Measurements from ENCODE around the gene PCDHB14. TPM values are rescaled to one million over a fixed set of nuclear protein-coding genes. Genes with fewer than 3 reads are reported as not detected.
"Not testable (repeated sequence)": the region's sequence is repeated elsewhere in the genome, so short reads cannot be mapped to it uniquely, and the experiment has no call there.

PCDHB14 gene
- total RNA-seq, 1 experiment from 2014 or later: 2.4 TPM

- peak within 1 kb of the TSS; percentile 76 for H2AFZ ChIP-seq (ENCODE audit: low read length)
- WGBS (ENCODE audit: extremely low coverage, insufficient read length, low lambda C conversion rate): no CpG with 5 or more reads among the region's 10 CpGs
Observed at GRCh38 chr5:141192110-141192725, 30.9 kb upstream of the PCDHB14 start, which contains the start of gene PCDHB10. Gene PCDHB10, plus strand, starts transcription at chr5:141192353. Its CDS starts 200 bp downstream, at chr5:141192553.

GRCh38 chr5:141194332-141194731, 28.8 kb upstream of the PCDHB14 start:
- no CpG with 5 or more reads among the region's 37 CpGs for WGBS (ENCODE audit: extremely low coverage, insufficient read length, low lambda C conversion rate)
- not testable (repeated sequence) for H2BK12ac ChIP-seq (ENCODE audit: insufficient read length, low read depth, low read length); H3K4me3 Mint-ChIP-seq

More at GRCh38 chr5:141192110-141192725, 30.9 kb upstream of the PCDHB14 start, which contains the start of gene PCDHB10:
- no peak within 1 kb of the TSS for H3K27ac Mint-ChIP-seq
- Histone ChIP-seq H3K14ac (ENCODE audit: insufficient read depth, low read length) (peak within 1 kb of the TSS; percentile 86; the same call in 1 of the 2 replicates), H3K9ac (ENCODE audit: extremely low read depth, insufficient read length, low read length) (no peak within 1 kb of the TSS), H4K20me1 (ENCODE audit: control insufficient read depth, insufficient read depth, insufficient read length) (no peaks in the 10 kb centered on the region), H3K79me2 (ENCODE audit: insufficient read depth, low read length) (no peaks in the 10 kb centered on the region), H3K27me3 (ENCODE audit: insufficient read depth, low read length) (no peaks in the 10 kb centered on the region), H3T11ph (ENCODE audit: low read length) (no peak within 1 kb of the TSS), H3K56ac (ENCODE audit: insufficient read length, low read depth, low read length) (no peak within 1 kb of the TSS), H3K9me3 (ENCODE audit: control insufficient read depth, low read depth, low read length) (no peaks in the 10 kb centered on the region), H3K18ac (ENCODE audit: insufficient read length, low read depth, low read length) (peak within 1 kb of the TSS; percentile 72), H2BK5ac (ENCODE audit: insufficient read length, low read length) (no peak within 1 kb of the TSS), H3K4me2 (ENCODE audit: insufficient read depth, insufficient read length, low read length) (peak within 1 kb of the TSS; percentile 22), H3K23ac (ENCODE audit: insufficient read length, low read depth, low read length) (no peak within 1 kb of the TSS), H3K79me1 (ENCODE audit: insufficient read depth, low read depth, low read length, poor library complexity, severe bottlenecking) (no peaks in the 10 kb centered on the region), H2BK12ac (ENCODE audit: insufficient read length, low read depth, low read length) (no peak within 1 kb of the TSS), H2AK5ac (ENCODE audit: insufficient read length, low read length) (no peak within 1 kb of the TSS), H2BK120ac (ENCODE audit: low read depth, low read length, poor library complexity, severe bottlenecking) (no peak within 1 kb of the TSS), H3K23me2 (ENCODE audit: insufficient read length, low read depth, low read length, poor library complexity, severe bottlenecking) (no peaks in the 10 kb centered on the region), H4K8ac (replicated peaks; ENCODE audit: insufficient read length, low read depth, low read length) (no peak within 1 kb of the TSS), H2BK20ac (ENCODE audit: low read depth, low read length, poor library complexity, severe bottlenecking) (no peak within 1 kb of the TSS), H2BK15ac (ENCODE audit: low read depth, low read length) (no peak within 1 kb of the TSS), H3K4ac (ENCODE audit: low read depth, low read length) (no peak within 1 kb of the TSS), H4K91ac (ENCODE audit: insufficient read length, low read depth, low read length) (no peak within 1 kb of the TSS), H3K27ac (ENCODE audit: insufficient read length, low read depth, low read length) (no peak within 1 kb of the TSS), H3K4me1 (ENCODE audit: insufficient read depth, low read length) (no peaks in the 10 kb centered on the region), H4K5ac (ENCODE audit: insufficient read length, low read depth, low read length) (no peak within 1 kb of the TSS)
- peaks cover 4 to 6% of the 10 kb centered on the region in 2 experiments for H3K4me1 Mint-ChIP-seq
- H3K27me3 Mint-ChIP-seq (ENCODE audit: low read depth): no peaks in the 10 kb centered on the region; the same call in 1 of the 2 replicates
- peaks cover 32% of the 10 kb centered on the region in 2 experiments for H3K9me3 Mint-ChIP-seq
- peak; percentile 77 for DNase-seq
- peaks cover 8 to 26% (median 12%) of the 10 kb centered on the region in 3 experiments for H3K36me3 Mint-ChIP-seq (ENCODE audit: insufficient read depth in 1 of 3, low read depth in 3 of 3)
- TF ChIP-seq, protein P1, sequence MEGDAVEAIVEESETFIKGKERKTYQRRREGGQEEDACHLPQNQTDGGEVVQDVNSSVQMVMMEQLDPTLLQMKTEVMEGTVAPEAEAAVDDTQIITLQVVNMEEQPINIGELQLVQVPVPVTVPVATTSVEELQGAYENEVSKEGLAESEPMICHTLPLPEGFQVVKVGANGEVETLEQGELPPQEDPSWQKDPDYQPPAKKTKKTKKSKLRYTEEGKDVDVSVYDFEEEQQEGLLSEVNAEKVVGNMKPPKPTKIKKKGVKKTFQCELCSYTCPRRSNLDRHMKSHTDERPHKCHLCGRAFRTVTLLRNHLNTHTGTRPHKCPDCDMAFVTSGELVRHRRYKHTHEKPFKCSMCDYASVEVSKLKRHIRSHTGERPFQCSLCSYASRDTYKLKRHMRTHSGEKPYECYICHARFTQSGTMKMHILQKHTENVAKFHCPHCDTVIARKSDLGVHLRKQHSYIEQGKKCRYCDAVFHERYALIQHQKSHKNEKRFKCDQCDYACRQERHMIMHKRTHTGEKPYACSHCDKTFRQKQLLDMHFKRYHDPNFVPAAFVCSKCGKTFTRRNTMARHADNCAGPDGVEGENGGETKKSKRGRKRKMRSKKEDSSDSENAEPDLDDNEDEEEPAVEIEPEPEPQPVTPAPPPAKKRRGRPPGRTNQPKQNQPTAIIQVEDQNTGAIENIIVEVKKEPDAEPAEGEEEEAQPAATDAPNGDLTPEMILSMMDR (conservative IDR thresholded peaks at IDR 0.05): peak; percentile 94
- H3K4me3 Mint-ChIP-seq: peak within 1 kb of the TSS; percentile 24 to 50; a peak in 4 of 5 replicates

More at GRCh38 chr5:141194332-141194731, 28.8 kb upstream of the PCDHB14 start:
- not testable (repeated sequence) for H3K27me3 ChIP-seq (ENCODE audit: insufficient read depth, low read length); H2AFZ ChIP-seq (ENCODE audit: low read length); H4K91ac ChIP-seq (ENCODE audit: insufficient read length, low read depth, low read length); H3K23me2 ChIP-seq (ENCODE audit: insufficient read length, low read depth, low read length, poor library complexity, severe bottlenecking); H3K27ac Mint-ChIP-seq; H3K14ac ChIP-seq (ENCODE audit: insufficient read depth, low read length); H3K27ac ChIP-seq (ENCODE audit: insufficient read length, low read depth, low read length); H2AK5ac ChIP-seq (ENCODE audit: insufficient read length, low read length); H3K4me2 ChIP-seq (ENCODE audit: insufficient read depth, insufficient read length, low read length); H3K79me2 ChIP-seq (ENCODE audit: insufficient read depth, low read length); DNase-seq; H3T11ph ChIP-seq (ENCODE audit: low read length); H3K4ac ChIP-seq (ENCODE audit: low read depth, low read length); H3K4me1 Mint-ChIP-seq; H3K79me1 ChIP-seq (ENCODE audit: insufficient read depth, low read depth, low read length, poor library complexity, severe bottlenecking); H4K20me1 ChIP-seq (ENCODE audit: control insufficient read depth, insufficient read depth, insufficient read length); H2BK5ac ChIP-seq (ENCODE audit: insufficient read length, low read length); H3K9ac ChIP-seq (ENCODE audit: extremely low read depth, insufficient read length, low read length); H2BK15ac ChIP-seq (ENCODE audit: low read depth, low read length); H2BK120ac ChIP-seq (ENCODE audit: low read depth, low read length, poor library complexity, severe bottlenecking); H3K9me3 ChIP-seq (ENCODE audit: control insufficient read depth, low read depth, low read length); H3K4me1 ChIP-seq (ENCODE audit: insufficient read depth, low read length); H4K5ac ChIP-seq (ENCODE audit: insufficient read length, low read depth, low read length); H2BK20ac ChIP-seq (ENCODE audit: low read depth, low read length, poor library complexity, severe bottlenecking); H3K56ac ChIP-seq (ENCODE audit: insufficient read length, low read depth, low read length); H3K18ac ChIP-seq (ENCODE audit: insufficient read length, low read depth, low read length); H3K27me3 Mint-ChIP-seq (ENCODE audit: low read depth); H3K23ac ChIP-seq (ENCODE audit: insufficient read length, low read depth, low read length); H4K8ac ChIP-seq (replicated peaks; ENCODE audit: insufficient read length, low read depth, low read length)
- Mint-ChIP-seq H3K36me3 (ENCODE audit: insufficient read depth in 1 of 3, low read depth in 3 of 3) (peaks cover 3 to 19% (median 9%) of the 10 kb centered on the region in 3 experiments), H3K9me3 (peaks cover 30% of the 10 kb centered on the region in 2 experiments)
